Panc1 (cell line): ENCODE data around the gene FKBP7. TPM values are rescaled to one million over a fixed set of nuclear protein-coding genes. Genes with fewer than 3 reads are reported as not detected.

Experiments
- ATAC-seq: fragments of 200-7000 bp; cut with Tn5 transposase; 2 replicates; pipeline ENCODE4 v1.9.1; 2020; ENCODE audit warnings: mild to moderate bottlenecking, moderate library complexity
- BruUV-seq: library from RNA; stranded (reverse); fragments of 400-500 nt; replicated peaks from 2 replicates; lab custom pipeline; 2021; lab: Mats Ljungman, UMichigan
- CTCF ChIA-PET: fragments of 300-600 bp; sonication (Branson Sonifier 250); formaldehyde crosslinking; loops from one replicate; lab custom pipeline; 2022; ENCODE audit warnings: antibody characterized with exemption; lab: Charles Lee
- POLR2A ChIA-PET: fragments of 300-600 bp; sonication (Branson Sonifier 250); formaldehyde crosslinking; loops from one replicate; lab custom pipeline; 2022; ENCODE audit warnings: antibody characterized with exemption; lab: Charles Lee
- DNase-seq: peaks from one replicate; pipeline ENCODE4 v3.0.0-alpha.2; 2010; ENCODE audit warnings: low read depth, low spot score
- H3K27ac ChIP-seq: 2 replicates; pipeline ENCODE4 v1.5.1; 2011; ENCODE audit warnings: mild to moderate bottlenecking, low read length, inconsistent platforms
- H3K27me3 ChIP-seq: fragments of 200-500 bp; sonication (Bioruptor generic); 2 replicates; pipeline ENCODE4 v1.6.0; 2014; ENCODE audit warnings: low read length, inconsistent platforms; ENCODE audit not compliant: control insufficient read depth, insufficient read depth
- H3K36me3 ChIP-seq: fragments of 200-500 bp; sonication (Bioruptor generic); 2 replicates; pipeline ENCODE4 v1.5.1; 2014; ENCODE audit warnings: inconsistent platforms, mild to moderate bottlenecking, low read length, moderate library complexity; ENCODE audit not compliant: control insufficient read depth, insufficient read depth
- H3K4me1 ChIP-seq: 2 replicates; pipeline ENCODE4 v1.5.1; 2011; ENCODE audit warnings: inconsistent platforms, mild to moderate bottlenecking, low read length, moderate library complexity; ENCODE audit not compliant: control insufficient read depth, insufficient read depth
- H3K4me3 ChIP-seq, 2 experiments: 2 replicates each; pipeline ENCODE4 v1.5.1; 2011 to 2012; ENCODE audit warnings: low read depth in 2 of 2, low read length in 2 of 2, mild to moderate bottlenecking in 2 of 2, inconsistent platforms in 1 of 2, moderate library complexity in 1 of 2
- H3K9me3 ChIP-seq: fragments of 200-500 bp; sonication (Bioruptor generic); 2 replicates; pipeline ENCODE4 v1.5.1; 2014; ENCODE audit warnings: low read depth, mild to moderate bottlenecking, inconsistent platforms, low read length, moderate library complexity; ENCODE audit not compliant: control insufficient read depth, insufficient read depth
- POLR2AphosphoS5 ChIP-seq: IDR thresholded peaks from 2 replicates; pipeline ENCODE4 v1.6.1; 2012; ENCODE audit warnings: mild to moderate bottlenecking, low read depth, low read length, moderate library complexity
- REST ChIP-seq, 2 experiments: IDR thresholded peaks; 2 replicates each; pipeline ENCODE4 v1.6.1; 2011 to 2012; ENCODE audit warnings: low read depth in 2 of 2, control low read depth in 1 of 2, low read length in 1 of 2, mild to moderate bottlenecking in 1 of 2, moderate library complexity in 1 of 2; ENCODE audit not compliant: insufficient read depth in 1 of 2
- SIN3A ChIP-seq: IDR thresholded peaks from 2 replicates; pipeline ENCODE4 v1.6.1; 2012; ENCODE audit warnings: low read depth, mild to moderate bottlenecking, low read length, moderate library complexity, borderline replicate concordance; ENCODE audit not compliant: insufficient read depth
- TCF7L2 ChIP-seq: IDR thresholded peaks from 2 replicates; pipeline ENCODE4 v1.6.1; 2011; ENCODE audit warnings: mild to moderate bottlenecking, low read depth, low read length, inconsistent platforms
- in situ Hi-C: cut with HindIII; loops from 2 replicates; pipeline ENCODE4 v1.10.0; 2016; ENCODE audit warnings: low sequenced_read_pairs, low pct_unique_long_range_greater_than_20kb
- intact Hi-C: fragments of 100-400 bp; cut with micrococcal nuclease; formaldehyde crosslinking; loops from one replicate; pipeline ENCODE4 v1.10.0; 2022; ENCODE audit not compliant: unreplicated experiment
- total RNA-seq: library from RNA; stranded (reverse); gene quantifications from one replicate; pipeline ENCODE4 v1.2.1, GENCODE V29; 2021; ENCODE audit not compliant: unreplicated experiment
- TF ChIP-seq, protein P1 (sequence below): fragments of 450-650 bp; IDR thresholded peaks from 2 replicates; pipeline ENCODE4 v1.5.1; 2017; ENCODE audit warnings: mild to moderate bottlenecking

The FKBP7 gene
- total RNA-seq, 1 experiment from 2014 or later, result 1.8 TPM

- Histone ChIP-seq H3K36me3 (no peaks in the 10 kb centered on the region), H3K4me3 (peak overlapping the region; percentile 99), H3K27me3 (no peaks in the 10 kb centered on the region), H3K4me1 (peaks cover 7% of the 10 kb centered on the region; the same call in 1 of the 2 replicates), H3K9me3 (no peaks in the 10 kb centered on the region), H3K27ac (peak overlapping the region; percentile 96)
- BruUV-seq, result no TSS peak
- ChIA-PET CTCF (interaction anchor here (0.7 to 0.8 kb wide), 3 partner anchors 73 to 109 kb away, joined by 3 read pairs; partner anchors contain the start of genes PJVK and PRKRA), POLR2A (interaction anchor here (0.6 kb wide), 1 partner anchor 57 kb away, joined by 3 read pairs; no protein-coding TSS in a partner anchor)
- ATAC-seq, result peak; percentile 52
- in situ Hi-C loops (no loop called here), intact Hi-C loops (loop anchor here (5.0 kb wide), 1 partner anchor 46 kb away; the partner anchor contains the start of gene FKBP7)
- TF ChIP-seq TCF7L2 (no peak), POLR2AphosphoS5 (no peak)
- DNase-seq, result no peak
Measured at GRCh38 chr2:178523596-178524134, 45.3 kb upstream of the FKBP7 start.

- Histone ChIP-seq H3K9me3 (no peaks in the 10 kb centered on the region), H3K4me3 (peak overlapping the region; percentile 99), H3K27ac (peak overlapping the region; percentile 96), H3K27me3 (no peaks in the 10 kb centered on the region), H3K4me1 (peaks cover 7% of the 10 kb centered on the region; the same call in 1 of the 2 replicates), H3K36me3 (no peaks in the 10 kb centered on the region)
- ChIA-PET POLR2A (interaction anchor here (0.6 kb wide), 2 partner anchors 58 to 1736 kb away, joined by 3 to 16 read pairs; no protein-coding TSS in a partner anchor), CTCF (interaction anchor here (0.6 to 0.7 kb wide), 2 partner anchors 29 to 72 kb away, joined by 3 to 7 read pairs; partner anchors contain the start of genes PJVK and PRKRA)
- TF ChIP-seq TCF7L2, result no peak
- peak; percentile 96 for TF ChIP-seq POLR2AphosphoS5
- TF ChIP-seq SIN3A, result no peak
- TF ChIP-seq, protein P1, sequence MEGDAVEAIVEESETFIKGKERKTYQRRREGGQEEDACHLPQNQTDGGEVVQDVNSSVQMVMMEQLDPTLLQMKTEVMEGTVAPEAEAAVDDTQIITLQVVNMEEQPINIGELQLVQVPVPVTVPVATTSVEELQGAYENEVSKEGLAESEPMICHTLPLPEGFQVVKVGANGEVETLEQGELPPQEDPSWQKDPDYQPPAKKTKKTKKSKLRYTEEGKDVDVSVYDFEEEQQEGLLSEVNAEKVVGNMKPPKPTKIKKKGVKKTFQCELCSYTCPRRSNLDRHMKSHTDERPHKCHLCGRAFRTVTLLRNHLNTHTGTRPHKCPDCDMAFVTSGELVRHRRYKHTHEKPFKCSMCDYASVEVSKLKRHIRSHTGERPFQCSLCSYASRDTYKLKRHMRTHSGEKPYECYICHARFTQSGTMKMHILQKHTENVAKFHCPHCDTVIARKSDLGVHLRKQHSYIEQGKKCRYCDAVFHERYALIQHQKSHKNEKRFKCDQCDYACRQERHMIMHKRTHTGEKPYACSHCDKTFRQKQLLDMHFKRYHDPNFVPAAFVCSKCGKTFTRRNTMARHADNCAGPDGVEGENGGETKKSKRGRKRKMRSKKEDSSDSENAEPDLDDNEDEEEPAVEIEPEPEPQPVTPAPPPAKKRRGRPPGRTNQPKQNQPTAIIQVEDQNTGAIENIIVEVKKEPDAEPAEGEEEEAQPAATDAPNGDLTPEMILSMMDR, result peak; percentile 96
- intact Hi-C loops, result loop anchor here (5.0 kb wide), 1 partner anchor 46 kb away; the partner anchor contains the start of gene FKBP7
- BruUV-seq, result no TSS peak
- peak; percentile 99 for ATAC-seq
- in situ Hi-C loops, result no loop called here
- peak; percentile 65 for DNase-seq
Measured at GRCh38 chr2:178522950-178523595, 44.7 kb upstream of the FKBP7 start.

- H3K27me3 ChIP-seq, result no peaks in the 10 kb centered on the region
- ChIA-PET CTCF (no interaction called here), POLR2A (no interaction called here)
- in situ Hi-C loops (no loop called here), intact Hi-C loops (loop anchor here (5.0 kb wide), 1 partner anchor 44 kb away; the partner anchor contains the start of gene FKBP7)
- DNase-seq (no peak), ATAC-seq (no peak)
- peaks cover 7% of the 10 kb centered on the region; the same call in 1 of the 2 replicates for H3K4me1 ChIP-seq
- TF ChIP-seq SIN3A (no peak), TCF7L2 (no peak), POLR2AphosphoS5 (no peak), REST (IDR thresholded peaks at IDR 0.05; ENCODE audit: insufficient read depth in 1 of 2, low read depth in 2 of 2, low read length in 1 of 2) (no peak)
- TF ChIP-seq, protein P1, result no peak
- H3K27ac ChIP-seq, result no peak overlapping the region
- H3K9me3 ChIP-seq, result no peaks in the 10 kb centered on the region
- no TSS peak for BruUV-seq
- no peak overlapping the region for H3K4me3 ChIP-seq
- H3K36me3 ChIP-seq, result no peaks in the 10 kb centered on the region
Measured at GRCh38 chr2:178521304-178522150, 43.1 kb upstream of the FKBP7 start.
